DND-41 (cell line): ENCODE results near the gene PIP4P1.

ENCODE experiments used
- CTCF ChIP-seq: IDR thresholded peaks from 2 replicates; pipeline ENCODE4 v1.5.1; 2012; ENCODE audit warnings: borderline replicate concordance, low read length, moderate library complexity, mild to moderate bottlenecking; ENCODE audit not compliant: poor library complexity, severe bottlenecking; ENCODE audit errors: extremely low read depth
- EZH2 ChIP-seq: IDR thresholded peaks from 3 replicates; pipeline ENCODE4 v1.6.1; 2012; ENCODE audit warnings: borderline replicate concordance, low read depth, mild to moderate bottlenecking, moderate library complexity, low read length, inconsistent platforms; ENCODE audit not compliant: severe bottlenecking

- TF ChIP-seq CTCF (no peak), EZH2 (no peak)
Measured at GRCh38 chr14:20435582-20436362, 25.5 kb downstream of the PIP4P1 start, which contains the start of gene KLHL33.
